Measurements from ENCODE around the gene COMMD10. TPM values are rescaled to one million over a fixed set of nuclear protein-coding genes. Genes with fewer than 3 reads are reported as not detected.
A peak's percentile ranks its signal among the peaks of the same experiment; 100 is the strongest.

COMMD10 gene
- total RNA-seq, 1 experiment from 2014 or later = 39.8 TPM

DNA sequence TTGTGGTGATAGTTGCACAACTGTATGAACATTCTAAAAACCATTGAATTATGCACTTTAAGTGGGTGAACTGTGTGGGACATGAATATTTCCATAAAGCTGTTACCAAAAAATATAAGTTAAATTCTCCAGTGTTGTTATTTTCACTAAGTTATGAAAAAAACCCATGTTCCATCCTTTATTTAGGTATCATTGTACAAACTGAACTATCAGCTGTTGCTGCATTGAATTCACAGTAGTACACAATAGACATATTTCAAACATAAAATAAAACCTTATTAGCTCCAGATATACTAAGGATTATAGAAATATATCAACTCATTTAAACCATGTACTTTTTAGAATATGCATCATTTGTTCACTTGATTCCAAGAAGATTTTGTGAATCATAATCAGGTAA is 192.1 kb downstream of the COMMD10 start:
- Mint-ChIP-seq H3K4me3 (ENCODE audit: low read depth, unreplicated experiment) (no peak overlapping the region), H3K27me3 (ENCODE audit: unreplicated experiment) (no peaks in the 10 kb centered on the region), H3K27ac (ENCODE audit: unreplicated experiment) (no peak overlapping the region), H3K4me1 (ENCODE audit: low read depth, unreplicated experiment) (peaks cover 12% of the 10 kb centered on the region), H3K9me3 (ENCODE audit: low read depth, unreplicated experiment) (peaks cover 6% of the 10 kb centered on the region), H3K36me3 (ENCODE audit: insufficient read depth, unreplicated experiment) (no peaks in the 10 kb centered on the region)
- DNase-seq = no peak
- TF ChIP-seq, protein P1, sequence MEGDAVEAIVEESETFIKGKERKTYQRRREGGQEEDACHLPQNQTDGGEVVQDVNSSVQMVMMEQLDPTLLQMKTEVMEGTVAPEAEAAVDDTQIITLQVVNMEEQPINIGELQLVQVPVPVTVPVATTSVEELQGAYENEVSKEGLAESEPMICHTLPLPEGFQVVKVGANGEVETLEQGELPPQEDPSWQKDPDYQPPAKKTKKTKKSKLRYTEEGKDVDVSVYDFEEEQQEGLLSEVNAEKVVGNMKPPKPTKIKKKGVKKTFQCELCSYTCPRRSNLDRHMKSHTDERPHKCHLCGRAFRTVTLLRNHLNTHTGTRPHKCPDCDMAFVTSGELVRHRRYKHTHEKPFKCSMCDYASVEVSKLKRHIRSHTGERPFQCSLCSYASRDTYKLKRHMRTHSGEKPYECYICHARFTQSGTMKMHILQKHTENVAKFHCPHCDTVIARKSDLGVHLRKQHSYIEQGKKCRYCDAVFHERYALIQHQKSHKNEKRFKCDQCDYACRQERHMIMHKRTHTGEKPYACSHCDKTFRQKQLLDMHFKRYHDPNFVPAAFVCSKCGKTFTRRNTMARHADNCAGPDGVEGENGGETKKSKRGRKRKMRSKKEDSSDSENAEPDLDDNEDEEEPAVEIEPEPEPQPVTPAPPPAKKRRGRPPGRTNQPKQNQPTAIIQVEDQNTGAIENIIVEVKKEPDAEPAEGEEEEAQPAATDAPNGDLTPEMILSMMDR (IDR thresholded peaks at IDR 0.05; ENCODE audit: unreplicated experiment) = no peak
- CTCF ChIA-PET = no interaction called here
- no TSS peak for BruUV-seq (replicated peaks)
- intact Hi-C loops (cut with micrococcal nuclease; ENCODE audit: unreplicated experiment) = loop anchor here (10.0 kb wide), 1 partner anchor 258 kb away; no protein-coding TSS in a partner anchor

DNA sequence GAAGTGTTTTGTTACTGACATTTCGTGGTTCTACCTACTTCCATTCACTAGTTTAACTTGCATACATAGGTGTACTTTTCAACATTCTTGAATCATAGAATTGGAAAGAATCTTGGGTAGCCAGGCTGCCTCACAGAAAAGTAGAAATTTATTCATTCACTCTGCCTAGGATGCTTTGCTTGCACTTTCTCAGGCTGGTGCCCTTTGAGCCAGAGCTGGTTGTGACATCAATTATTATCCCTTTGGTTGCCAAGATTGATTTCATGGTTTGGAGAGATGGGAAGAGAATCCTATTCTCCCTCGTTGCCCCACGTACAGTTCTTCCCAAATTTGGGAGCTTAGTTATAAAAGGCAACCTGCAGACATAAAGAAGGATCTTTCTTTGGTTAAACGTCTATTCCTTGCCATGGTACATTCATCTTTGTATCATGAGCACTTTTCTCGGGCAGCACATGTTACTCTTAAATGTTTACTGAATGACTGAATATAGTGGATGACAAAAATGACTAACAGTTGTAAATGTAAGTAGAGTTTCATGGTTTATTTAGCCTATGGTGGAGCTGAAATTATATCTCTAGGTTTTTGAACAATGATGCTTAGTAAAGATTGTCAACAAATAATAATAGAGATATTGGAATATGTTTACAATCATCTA is 195.5 kb downstream of the COMMD10 start:
- DNase-seq = no peak
- CTCF ChIA-PET = no interaction called here
- H3K36me3 Mint-ChIP-seq (ENCODE audit: insufficient read depth, unreplicated experiment) = no peaks in the 10 kb centered on the region
- intact Hi-C loops (cut with micrococcal nuclease; ENCODE audit: unreplicated experiment) = no loop called here
- TF ChIP-seq, protein P1 (IDR thresholded peaks at IDR 0.05; ENCODE audit: unreplicated experiment) = no peak
- no peaks in the 10 kb centered on the region for H3K27me3 Mint-ChIP-seq (ENCODE audit: unreplicated experiment)
- H3K27ac Mint-ChIP-seq (ENCODE audit: unreplicated experiment) = no peak overlapping the region
- peaks cover 3% of the 10 kb centered on the region for H3K9me3 Mint-ChIP-seq (ENCODE audit: low read depth, unreplicated experiment)
- peaks cover under 1% of the 10 kb centered on the region for H3K4me1 Mint-ChIP-seq (ENCODE audit: low read depth, unreplicated experiment)
- no TSS peak for BruUV-seq (replicated peaks)
- no peak overlapping the region for H3K4me3 Mint-ChIP-seq (ENCODE audit: low read depth, unreplicated experiment)

DNA sequence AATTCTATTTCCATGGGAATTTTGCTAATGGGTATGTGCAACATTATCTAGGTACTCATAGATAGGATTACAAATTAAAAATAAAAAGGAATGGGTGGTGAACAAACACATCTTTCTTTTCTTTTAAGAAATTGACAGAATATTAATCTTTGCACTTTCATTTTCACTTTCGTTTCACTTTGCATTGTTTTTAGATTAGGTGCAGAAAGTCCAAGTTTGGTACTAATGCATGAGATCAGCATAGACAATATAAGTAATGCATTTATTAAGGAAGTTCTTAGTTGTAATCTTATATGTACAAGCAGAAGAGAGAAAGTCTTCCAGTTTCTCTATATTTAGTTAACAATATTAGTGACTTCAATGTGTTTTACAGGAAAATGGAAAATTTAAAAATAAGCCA is 196.5 kb downstream of the COMMD10 start:
- H3K4me3 Mint-ChIP-seq (ENCODE audit: low read depth, unreplicated experiment) = no peak overlapping the region
- no peaks in the 10 kb centered on the region for H3K27me3 Mint-ChIP-seq (ENCODE audit: unreplicated experiment)
- intact Hi-C loops (cut with micrococcal nuclease; ENCODE audit: unreplicated experiment) = no loop called here
- H3K36me3 Mint-ChIP-seq (ENCODE audit: insufficient read depth, unreplicated experiment) = no peaks in the 10 kb centered on the region
- H3K27ac Mint-ChIP-seq (ENCODE audit: unreplicated experiment) = peak overlapping the region; percentile 54
- no peaks in the 10 kb centered on the region for H3K4me1 Mint-ChIP-seq (ENCODE audit: low read depth, unreplicated experiment)
- H3K9me3 Mint-ChIP-seq (ENCODE audit: low read depth, unreplicated experiment) = peaks cover 3% of the 10 kb centered on the region
- DNase-seq = no peak
- no TSS peak for BruUV-seq (replicated peaks)
- CTCF ChIA-PET = no interaction called here
- TF ChIP-seq, protein P1 (IDR thresholded peaks at IDR 0.05; ENCODE audit: unreplicated experiment) = no peak

DNA sequence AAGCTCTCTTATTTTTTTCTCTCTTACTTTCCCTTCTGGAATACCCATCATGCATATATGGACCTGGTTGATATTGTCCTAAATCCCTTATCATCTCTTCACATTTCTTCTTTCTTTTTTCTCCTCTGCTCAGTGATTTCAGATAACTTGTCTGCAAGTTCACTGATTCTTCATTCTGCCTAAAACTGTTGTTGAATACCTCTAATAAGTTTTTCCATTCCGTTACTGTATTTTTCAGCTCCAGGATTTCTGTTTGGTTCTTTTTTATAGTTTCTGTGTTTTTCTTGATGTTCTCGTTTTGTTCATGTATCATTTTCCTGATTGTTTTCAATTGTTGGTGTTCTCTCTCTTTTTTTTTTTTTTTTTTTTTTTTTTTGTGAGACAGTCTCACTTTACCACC is 203.7 kb downstream of the COMMD10 start:
- no peak for DNase-seq
- Mint-ChIP-seq H3K36me3 (ENCODE audit: insufficient read depth, unreplicated experiment) (no peaks in the 10 kb centered on the region), H3K9me3 (ENCODE audit: low read depth, unreplicated experiment) (no peaks in the 10 kb centered on the region), H3K4me1 (ENCODE audit: low read depth, unreplicated experiment) (peaks cover 9% of the 10 kb centered on the region), H3K27me3 (ENCODE audit: unreplicated experiment) (no peaks in the 10 kb centered on the region), H3K4me3 (ENCODE audit: low read depth, unreplicated experiment) (no peak overlapping the region), H3K27ac (ENCODE audit: unreplicated experiment) (no peak overlapping the region)
- CTCF ChIA-PET = interaction anchor here (0.6 to 1.0 kb wide), 3 partner anchors 23 to 1406 kb away, joined by 3 to 6 read pairs (median 5); no protein-coding TSS in a partner anchor
- intact Hi-C loops (cut with micrococcal nuclease; ENCODE audit: unreplicated experiment) = loop anchor here (2.0 kb wide), 1 partner anchor 150 kb away; no protein-coding TSS in a partner anchor
- TF ChIP-seq, protein P1 (IDR thresholded peaks at IDR 0.05; ENCODE audit: unreplicated experiment) = no peak
- no TSS peak for BruUV-seq (replicated peaks)

All from Calu3 (cell line).